ENCODE measurements around the gene ERGIC1. TPM values are rescaled to one million over a fixed set of nuclear protein-coding genes. Genes with fewer than 3 reads are reported as not detected.

ERGIC1 gene
- total RNA-seq, 1 donor from 2014 or later = 177 TPM

- TF ChIP-seq CTCF (IDR thresholded peaks at IDR 0.05) = no peak
- ATAC-seq = peak; percentile 89 to 94
- Histone ChIP-seq H3K36me3 (peaks cover 27% of the 10 kb centered on the region), H3K9me3 (no peaks in the 10 kb centered on the region), H3K27me3 (ENCODE audit: low read depth) (no peaks in the 10 kb centered on the region), H3K4me1 (peaks cover 62% of the 10 kb centered on the region), H3K27ac (peak overlapping the region; percentile 92), H3K4me3 (no peak overlapping the region)
- intact Hi-C loops (cut with DNase I) = no loop called here
- DNase-seq = peak; percentile 95
Observed at GRCh38 chr5:172886974-172887501, 53.0 kb downstream of the ERGIC1 start.

- TF ChIP-seq CTCF (IDR thresholded peaks at IDR 0.05) = no peak
- Histone ChIP-seq H3K27me3 (ENCODE audit: low read depth) (no peaks in the 10 kb centered on the region), H3K9me3 (no peaks in the 10 kb centered on the region), H3K27ac (peak overlapping the region; percentile 92), H3K4me3 (no peak overlapping the region), H3K4me1 (peaks cover 69% of the 10 kb centered on the region), H3K36me3 (peaks cover 27% of the 10 kb centered on the region)
- ATAC-seq = peak; percentile 28 to 31
- DNase-seq = peak; percentile 72
- intact Hi-C loops (cut with DNase I) = no loop called here
Observed at GRCh38 chr5:172887692-172888091, 53.6 kb downstream of the ERGIC1 start.

GRCh38 chr5:172890659-172891058 lies 56.6 kb downstream of the ERGIC1 start:
- TF ChIP-seq CTCF (IDR thresholded peaks at IDR 0.05) = no peak
- ATAC-seq = no peak
- Histone ChIP-seq H3K4me1 (peaks cover 60% of the 10 kb centered on the region), H3K36me3 (peaks cover 27% of the 10 kb centered on the region), H3K4me3 (no peak overlapping the region), H3K27ac (peak overlapping the region; percentile 24), H3K9me3 (no peaks in the 10 kb centered on the region), H3K27me3 (ENCODE audit: low read depth) (no peaks in the 10 kb centered on the region)
- intact Hi-C loops (cut with DNase I) = no loop called here
- no peak for DNase-seq

GRCh38 chr5:172891716-172892421 lies 57.8 kb downstream of the ERGIC1 start:
- DNase-seq = peak; percentile 82
- Histone ChIP-seq H3K9me3 (no peaks in the 10 kb centered on the region), H3K27me3 (ENCODE audit: low read depth) (no peaks in the 10 kb centered on the region), H3K36me3 (peaks cover 38% of the 10 kb centered on the region), H3K4me3 (no peak overlapping the region), H3K27ac (peak overlapping the region; percentile 74), H3K4me1 (peaks cover 56% of the 10 kb centered on the region)
- TF ChIP-seq CTCF (IDR thresholded peaks at IDR 0.05) = no peak
- intact Hi-C loops (cut with DNase I) = no loop called here
- peak; percentile 44 to 71 for ATAC-seq

- intact Hi-C loops (cut with DNase I) = no loop called here
- peak in 1 of 2 donors; percentile 11 for ATAC-seq
- peaks cover 56% of the 10 kb centered on the region for H3K4me1 ChIP-seq
Observed at GRCh38 chr5:172892713-172893112, 58.7 kb downstream of the ERGIC1 start.

More at GRCh38 chr5:172892713-172893112, 58.7 kb downstream of the ERGIC1 start:
- Histone ChIP-seq H3K36me3 (peaks cover 46% of the 10 kb centered on the region), H3K4me3 (no peak overlapping the region), H3K9me3 (no peaks in the 10 kb centered on the region), H3K27me3 (ENCODE audit: low read depth) (no peaks in the 10 kb centered on the region), H3K27ac (peak overlapping the region; percentile 74)
- TF ChIP-seq CTCF (IDR thresholded peaks at IDR 0.05) = no peak
- no peak for DNase-seq
